OCI-LY7 (cell line): ENCODE data around the gene SRGAP1.

Source experiments
- CTCF ChIP-seq: fragments of 200-600 bp; sonication (generic); conservative IDR thresholded peaks from 2 replicates; pipeline ENCODE4 v1.5.1; 2014; ENCODE audit warnings: mild to moderate bottlenecking, antibody characterized with exemption, low read length, moderate library complexity, mixed read lengths
- EZH2phosphoT487 ChIP-seq: fragments of 200-600 bp; sonication (generic); IDR thresholded peaks from 2 replicates; pipeline ENCODE4 v1.6.1; 2018; ENCODE audit warnings: low read depth, borderline replicate concordance, mild to moderate bottlenecking, mixed run types, antibody characterized with exemption, low read length, moderate library complexity, mixed read lengths

- TF ChIP-seq CTCF, result no peak
- no peak for TF ChIP-seq EZH2phosphoT487
Measured at GRCh38 chr12:64203036-64203435, 358.5 kb downstream of the SRGAP1 start.
